G401 (cell line): ENCODE data around the gene EFCC1. TPM values are rescaled to one million over a fixed set of nuclear protein-coding genes. Genes with fewer than 3 reads are reported as not detected.

Experiments
- DNase-seq: peaks from one replicate; pipeline ENCODE4 v3.0.0-alpha.2; 2015; ENCODE audit warnings: low spot score
- in situ Hi-C: cut with HindIII; loops from 2 replicates; pipeline ENCODE4 v1.10.0; 2016; ENCODE audit warnings: low sequenced_read_pairs, mixed read lengths
- total RNA-seq: library from RNA; depleted of rRNA; stranded (reverse); fragments of >200 nt; shearing (Covaris generic); gene quantifications from 2 replicates; pipeline ENCODE4 v1.2.3, GENCODE V29; 2014

The EFCC1 gene
- total RNA-seq, 1 experiment from 2014 or later = not detected

DNA sequence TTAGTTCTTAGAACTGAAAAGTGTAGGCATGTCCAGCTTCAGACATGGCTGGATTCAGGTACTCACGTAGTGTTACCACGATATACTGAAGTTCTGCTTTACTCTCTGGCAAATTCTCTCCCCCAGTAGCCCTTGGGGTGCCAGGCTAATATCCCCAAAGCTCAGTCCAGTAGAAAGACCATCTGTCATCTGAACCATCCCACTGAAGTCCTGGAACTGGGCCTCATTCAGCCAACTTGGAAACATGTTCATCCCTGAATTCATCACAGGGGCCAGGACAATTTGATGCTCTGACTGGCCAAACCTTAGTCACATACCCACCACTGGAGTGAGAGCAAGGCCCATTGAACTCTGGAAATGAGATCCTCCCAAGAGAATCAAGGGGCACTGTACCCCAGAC is 8.2 kb downstream of the EFCC1 start:
- in situ Hi-C loops = no loop called here
- DNase-seq = peak; percentile 89

DNA sequence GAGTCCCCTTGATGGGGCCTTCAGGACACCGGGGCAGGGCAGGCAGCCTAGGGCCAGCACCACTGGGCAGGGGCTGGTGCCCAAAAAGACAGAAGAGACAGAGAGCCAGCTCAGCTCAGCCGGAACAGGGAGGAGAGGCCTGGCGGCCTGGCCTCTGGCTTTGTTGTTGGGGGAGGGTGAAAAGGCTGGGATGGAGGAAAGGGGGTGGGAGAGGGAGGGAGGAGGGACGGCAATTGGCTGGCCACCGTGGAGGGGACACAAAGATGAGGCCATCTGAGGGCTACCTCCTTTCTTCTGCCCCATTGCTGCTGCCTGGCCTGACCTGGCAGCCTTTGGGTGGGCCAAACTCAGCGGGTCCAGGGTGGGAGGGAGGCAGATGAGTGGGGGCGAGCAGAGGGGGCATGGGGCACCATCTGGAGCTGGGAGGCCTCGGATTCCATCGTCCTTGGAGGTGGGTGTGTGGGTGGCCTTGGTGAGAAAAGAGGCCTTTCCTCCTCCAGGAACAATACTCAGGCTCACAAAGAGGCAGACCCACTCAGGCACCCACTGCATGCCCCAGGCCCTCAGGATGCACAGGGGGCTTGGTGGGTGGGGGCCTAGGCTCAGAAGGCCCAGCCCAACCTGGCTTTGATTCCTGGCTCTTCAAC is 9.3 kb downstream of the EFCC1 start:
- no peak for DNase-seq
- in situ Hi-C loops = no loop called here

DNA sequence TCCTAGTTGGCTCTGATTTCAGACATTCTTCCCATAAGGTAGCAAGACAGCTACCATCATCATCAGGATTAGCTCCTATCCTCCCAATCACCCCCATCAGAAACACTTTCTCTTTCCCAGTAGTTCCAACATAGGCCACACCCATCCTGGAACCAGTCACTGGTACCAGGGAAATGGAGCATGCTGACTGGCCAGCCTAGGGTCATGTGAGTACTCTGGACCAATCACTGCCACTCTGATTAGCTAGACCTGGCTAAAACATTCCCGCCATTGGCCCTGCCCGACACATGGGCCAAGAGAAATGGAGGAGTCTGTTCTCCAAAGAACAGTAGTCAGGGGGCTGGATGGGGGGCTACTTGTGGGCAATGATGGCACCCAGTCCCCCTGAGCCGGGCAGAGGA is 12.4 kb downstream of the EFCC1 start:
- in situ Hi-C loops = no loop called here
- no peak for DNase-seq

DNA sequence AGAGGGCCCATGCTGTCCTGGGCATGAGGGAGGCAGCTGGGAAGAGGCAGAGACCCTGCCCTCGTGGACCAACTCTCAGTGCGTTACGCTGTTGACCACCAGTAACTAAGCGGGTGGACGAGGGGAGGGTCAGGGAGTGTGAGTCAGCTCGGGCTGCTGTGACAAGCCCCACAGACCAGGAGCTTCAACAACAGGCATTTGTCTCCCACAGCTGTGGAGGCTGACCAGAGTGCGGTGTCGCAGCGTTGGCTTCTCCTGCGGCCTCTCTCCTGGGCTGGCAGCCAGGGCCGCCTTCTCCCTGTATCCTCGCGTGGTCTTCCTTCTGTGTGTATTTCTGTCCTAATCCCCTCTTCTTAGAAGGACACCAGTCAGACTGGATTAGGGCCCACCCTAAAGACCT is 13.0 kb downstream of the EFCC1 start:
- in situ Hi-C loops = no loop called here
- no peak for DNase-seq

DNA sequence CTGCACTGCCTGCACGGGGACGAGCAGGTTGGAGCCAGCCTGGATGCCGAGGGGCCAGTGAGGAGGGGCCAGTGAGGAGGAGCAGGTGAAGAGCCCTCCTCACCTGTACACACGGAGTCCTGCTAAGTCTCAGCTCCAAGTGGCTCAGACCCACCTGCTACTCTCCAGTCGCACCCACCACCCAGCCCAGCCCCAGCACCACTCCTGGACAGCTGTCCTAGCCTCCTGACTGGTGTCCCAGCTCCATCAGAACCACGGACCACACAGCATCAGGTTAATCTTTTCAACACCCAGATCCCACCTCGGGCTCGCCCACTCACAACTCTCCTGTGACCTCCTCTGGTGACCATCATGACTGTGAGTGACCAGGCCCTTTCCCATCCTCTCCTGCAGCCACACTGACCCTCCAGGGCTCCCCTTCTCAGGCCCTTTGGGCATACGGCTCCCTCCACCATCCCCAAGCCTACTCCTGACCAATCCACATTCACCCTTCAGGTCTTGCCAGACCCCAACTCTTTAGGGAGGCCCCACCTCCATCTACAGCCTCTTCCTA is 13.8 kb downstream of the EFCC1 start:
- in situ Hi-C loops = no loop called here

DNA sequence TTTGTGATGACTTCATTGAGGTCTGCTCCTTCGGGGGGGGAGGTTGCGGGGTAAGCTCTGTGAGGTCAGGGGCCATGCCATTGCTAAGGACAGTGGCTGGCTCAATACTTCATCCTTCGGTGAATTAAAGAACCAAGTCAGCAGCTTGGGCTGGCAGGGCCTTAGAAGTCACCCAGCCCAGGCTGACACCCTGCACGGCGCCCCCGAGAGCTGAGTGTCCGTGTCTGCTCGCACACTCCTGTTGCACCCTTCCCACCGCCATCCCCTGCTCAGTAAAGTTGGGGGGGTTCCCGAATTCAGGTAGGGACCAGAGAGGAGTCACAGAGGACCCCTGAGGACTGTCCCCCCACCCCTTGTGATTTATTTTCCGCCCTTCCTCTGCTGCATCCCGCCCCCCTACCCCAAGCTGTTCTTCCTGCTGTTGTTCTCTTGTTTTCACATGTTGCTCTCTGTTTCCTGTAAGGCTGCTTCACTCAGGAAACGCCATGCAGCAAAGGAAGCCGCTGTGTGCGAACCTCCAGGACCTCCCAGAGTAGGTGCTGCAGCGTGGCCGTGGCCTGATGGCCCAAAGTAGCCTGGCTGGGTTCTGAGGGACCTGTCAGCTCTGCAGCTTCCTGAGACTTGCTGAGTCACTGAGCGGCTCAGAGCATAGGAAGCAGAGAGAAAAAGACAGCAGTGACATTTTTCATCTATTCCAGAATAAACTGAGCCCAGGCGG is 14.4 kb downstream of the EFCC1 start:
- no peak for DNase-seq
- in situ Hi-C loops = no loop called here

More for the DNA sequence above, 13.8 kb downstream of the EFCC1 start:
- no peak for DNase-seq

DNA sequence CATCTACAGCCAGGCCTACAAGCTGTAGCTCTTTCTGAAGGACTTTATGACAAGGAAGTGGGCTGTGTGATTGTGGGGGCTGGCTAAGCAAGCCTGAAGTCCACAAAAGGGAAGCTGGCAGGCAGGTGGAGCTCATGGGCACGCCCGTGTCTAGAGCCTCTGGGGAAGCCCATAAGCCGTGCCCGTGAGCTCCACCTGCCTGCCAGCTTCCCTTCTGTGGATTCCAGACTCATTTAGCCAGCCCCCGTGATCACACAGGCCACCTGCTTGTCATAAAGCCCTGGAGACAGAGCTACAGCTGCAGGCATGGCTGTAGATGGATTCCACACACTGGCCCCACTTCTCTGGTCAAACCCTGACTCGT is 15.2 kb downstream of the EFCC1 start:
- in situ Hi-C loops = no loop called here
- peak; percentile 41 for DNase-seq

DNA sequence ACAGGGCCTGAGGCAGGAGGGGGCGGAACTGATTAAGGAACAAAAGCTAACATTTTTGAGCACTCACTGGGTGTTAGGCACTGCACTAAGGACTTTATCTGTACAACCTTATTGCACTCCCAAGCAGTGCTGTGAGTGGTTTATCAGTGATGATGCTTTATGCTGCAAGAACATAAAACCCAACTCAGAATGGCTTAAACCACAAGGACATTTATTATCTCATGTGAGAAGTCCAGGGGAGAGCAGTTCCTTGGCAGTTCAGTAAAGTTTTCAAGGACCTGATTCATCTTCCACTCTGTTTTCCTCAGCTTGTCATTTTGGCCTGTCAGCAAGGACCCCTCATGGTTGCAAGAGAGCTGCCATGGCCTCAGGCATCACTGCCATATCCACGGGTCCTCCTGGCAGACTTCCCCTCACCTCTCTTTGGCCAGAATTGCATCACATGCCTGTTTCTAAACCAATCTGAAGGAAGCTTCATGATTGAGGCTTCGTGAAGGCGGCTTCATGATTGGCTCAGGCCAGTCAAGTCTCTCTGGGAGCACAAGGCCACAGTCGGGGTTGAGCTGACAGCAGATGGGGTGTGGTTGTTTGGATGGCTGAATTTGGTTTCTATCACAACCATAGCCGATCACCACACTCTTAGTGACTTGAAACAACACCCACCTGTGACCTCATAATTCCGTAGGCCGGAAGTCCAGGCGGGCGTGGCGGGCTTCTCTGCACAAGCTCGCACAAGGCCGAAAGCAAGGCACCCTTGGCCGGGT is 15.8 kb downstream of the EFCC1 start:
- DNase-seq = no peak
- in situ Hi-C loops = no loop called here

DNA sequence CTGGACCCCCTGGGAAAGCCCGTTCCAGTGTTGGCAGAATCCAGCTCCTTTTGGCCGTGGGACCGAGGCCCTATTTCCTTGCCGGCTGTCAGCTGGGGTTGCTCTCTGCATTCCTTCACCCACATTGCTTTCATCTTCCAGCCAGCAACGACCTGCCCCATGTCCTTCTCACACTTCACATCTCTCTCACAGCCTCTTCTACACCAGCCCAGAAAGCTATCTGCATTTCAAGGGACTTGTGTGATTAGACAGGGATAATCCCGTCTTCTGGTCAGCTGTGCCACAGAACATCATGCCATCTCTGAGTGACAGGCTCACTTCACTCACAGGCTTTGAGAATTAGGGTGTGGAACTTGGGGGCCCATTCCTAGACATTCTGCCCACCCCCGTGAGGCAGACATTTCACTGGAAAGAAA is 16.4 kb downstream of the EFCC1 start:
- no peak for DNase-seq
- in situ Hi-C loops = no loop called here

DNA sequence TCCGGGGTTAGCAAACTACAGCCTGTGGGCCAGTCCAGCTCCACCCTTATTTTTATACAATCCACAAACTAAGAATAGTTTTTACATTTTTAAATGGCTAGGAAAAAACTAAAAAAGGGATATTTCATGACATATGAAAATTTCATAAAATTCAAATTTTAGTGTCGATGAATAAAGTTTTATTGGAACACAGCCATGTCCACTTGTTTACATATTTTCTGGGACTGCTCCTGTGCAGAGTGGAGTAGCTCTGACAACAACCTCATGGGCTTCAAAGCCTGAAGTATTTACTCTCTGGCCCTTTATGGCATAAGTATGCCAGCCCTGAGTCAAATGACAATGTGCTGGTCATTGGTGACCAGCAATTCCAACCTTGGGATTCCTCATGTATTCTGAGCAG is 17.2 kb downstream of the EFCC1 start:
- in situ Hi-C loops = no loop called here

DNA sequence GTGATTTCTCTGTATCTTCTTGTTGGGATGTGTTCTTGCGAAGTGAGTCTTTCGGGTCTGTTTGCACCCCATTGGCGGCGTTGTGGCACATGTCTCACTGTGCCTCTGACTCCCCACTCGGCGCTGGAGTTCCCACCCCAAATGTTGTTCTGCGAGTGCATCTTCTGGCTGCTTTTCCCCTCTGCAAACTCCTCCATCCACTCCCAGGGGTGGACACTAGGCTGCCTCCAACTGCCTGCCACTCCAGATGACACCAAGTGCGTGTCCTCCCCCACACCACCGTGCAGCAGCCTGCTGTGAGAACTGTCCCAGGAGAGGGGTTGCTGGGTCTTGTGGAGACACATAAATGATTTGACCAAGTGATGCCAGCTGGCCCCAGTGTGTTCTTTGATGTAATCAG is 17.6 kb downstream of the EFCC1 start:
- in situ Hi-C loops = no loop called here
- no peak for DNase-seq

More for the DNA sequence above, 17.2 kb downstream of the EFCC1 start:
- DNase-seq = no peak

DNA sequence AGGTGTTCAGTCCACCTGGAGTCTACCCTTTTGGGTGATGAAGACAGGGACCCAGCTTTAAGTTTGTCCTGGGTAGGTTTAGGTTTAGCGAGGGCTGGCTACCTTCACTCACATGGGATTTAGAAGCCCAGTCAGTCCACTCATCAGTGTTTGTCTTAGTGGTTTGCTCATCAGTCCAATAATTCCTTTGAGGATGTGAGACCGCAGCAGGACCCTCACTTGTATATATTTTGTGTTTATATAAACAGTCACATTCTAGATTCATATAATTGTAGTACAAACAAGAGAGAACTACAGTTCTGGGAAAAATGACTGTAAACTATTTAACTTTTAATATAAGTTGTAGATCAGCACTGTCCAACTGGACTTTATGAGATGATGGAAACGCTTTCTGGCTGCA is 18.2 kb downstream of the EFCC1 start:
- no peak for DNase-seq
- in situ Hi-C loops = no loop called here

DNA sequence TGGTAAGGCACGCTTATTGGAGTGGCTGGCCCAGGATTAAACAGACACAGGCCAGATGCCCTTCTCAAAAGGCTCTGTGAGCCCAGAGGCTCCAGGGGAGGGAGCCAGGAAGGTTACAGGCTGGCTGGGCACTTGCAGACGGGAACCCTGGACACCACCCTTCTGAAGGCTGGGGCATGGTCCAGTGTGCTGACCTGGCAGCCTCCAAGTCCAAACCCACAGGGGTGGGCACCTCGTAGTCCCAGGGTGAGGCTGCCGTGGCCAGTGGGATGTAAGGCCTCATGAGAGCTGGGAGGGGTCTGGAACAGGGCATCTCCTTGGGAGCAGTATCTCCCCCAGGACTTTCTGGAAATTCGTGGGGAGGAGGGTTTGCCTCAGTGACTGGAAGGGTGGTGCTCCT is 19.6 kb downstream of the EFCC1 start:
- in situ Hi-C loops = no loop called here
- DNase-seq = no peak

DNA sequence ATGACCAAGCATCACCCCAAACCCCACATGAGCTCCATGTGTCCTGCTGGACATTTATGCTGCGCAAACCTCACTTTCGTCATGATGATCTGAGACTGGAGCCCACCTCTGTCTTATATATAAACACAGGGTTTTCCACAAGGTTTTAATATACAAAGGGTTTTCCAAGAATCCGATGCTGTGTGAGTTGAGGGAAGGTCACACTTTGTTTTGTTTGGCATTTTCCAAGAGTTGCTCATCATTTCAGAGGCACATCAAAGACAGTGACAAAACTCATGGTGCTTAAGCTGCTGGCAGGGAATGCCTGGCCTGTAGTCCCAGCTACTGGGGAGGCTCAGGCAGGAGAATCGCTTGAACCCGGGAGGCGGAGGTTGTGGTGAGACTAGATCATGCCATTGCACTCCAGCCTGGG is 20.0 kb downstream of the EFCC1 start:
- DNase-seq = no peak
- in situ Hi-C loops = no loop called here

DNA sequence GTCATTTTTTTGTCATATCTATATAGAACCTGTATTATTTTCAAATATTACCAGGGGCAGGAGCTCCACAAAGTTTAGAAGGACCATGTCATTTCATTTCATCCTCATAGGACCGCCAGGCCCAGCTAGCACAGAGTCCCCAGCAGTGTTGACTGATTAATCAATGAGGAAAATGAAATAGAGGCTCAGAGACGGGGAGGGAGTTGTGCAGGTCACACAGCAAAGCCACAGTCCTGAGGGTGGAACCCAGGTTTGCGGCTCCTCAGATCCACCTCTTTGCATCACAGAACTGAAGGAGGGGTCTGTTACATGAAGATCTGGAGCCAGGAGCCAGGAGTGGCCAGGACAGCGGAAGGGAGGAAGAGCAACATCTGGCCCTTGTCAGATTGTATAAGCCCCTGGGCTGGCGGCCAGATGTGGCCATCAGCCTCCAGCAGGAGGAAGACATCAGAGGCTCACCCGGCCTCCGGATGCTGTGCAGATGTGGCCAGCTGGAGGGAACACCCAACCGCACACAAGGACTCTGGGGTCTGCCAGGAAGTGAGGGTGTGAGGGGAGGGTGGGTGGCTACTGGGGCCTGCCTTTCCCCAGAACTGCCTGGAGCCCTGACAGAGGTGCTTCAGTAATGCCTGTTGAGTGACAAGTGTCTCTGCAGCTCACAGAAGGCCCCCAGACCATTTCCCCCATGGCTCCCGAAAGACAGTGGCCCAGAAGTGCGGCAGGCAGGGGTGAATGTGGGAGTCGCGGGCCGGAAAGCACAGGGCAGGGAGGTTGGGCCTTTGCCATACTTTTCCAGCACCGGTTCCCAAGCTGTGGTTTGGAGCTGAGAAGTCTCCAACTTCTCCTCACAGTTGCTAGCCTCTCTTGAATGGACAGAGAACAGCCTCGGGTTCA is 21.3 kb downstream of the EFCC1 start:
- in situ Hi-C loops = no loop called here
- no peak for DNase-seq

DNA sequence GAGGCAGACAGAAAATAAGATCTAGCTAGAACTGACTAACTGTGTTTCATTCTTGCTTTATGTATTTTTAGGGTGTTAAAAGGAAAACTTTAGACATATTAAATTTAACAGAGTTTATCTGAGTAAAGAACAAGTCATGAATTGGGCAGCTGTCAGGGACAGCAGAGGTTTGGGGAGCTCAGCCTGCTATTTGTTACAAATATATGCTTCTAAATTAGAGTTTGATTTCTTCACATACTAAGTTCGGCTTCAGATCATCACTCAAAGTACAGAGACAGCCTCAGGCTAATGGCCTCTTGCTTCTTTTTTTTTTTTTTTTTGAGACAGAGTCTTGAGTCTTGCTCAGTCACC is 21.9 kb downstream of the EFCC1 start:
- in situ Hi-C loops = no loop called here
- no peak for DNase-seq

DNA sequence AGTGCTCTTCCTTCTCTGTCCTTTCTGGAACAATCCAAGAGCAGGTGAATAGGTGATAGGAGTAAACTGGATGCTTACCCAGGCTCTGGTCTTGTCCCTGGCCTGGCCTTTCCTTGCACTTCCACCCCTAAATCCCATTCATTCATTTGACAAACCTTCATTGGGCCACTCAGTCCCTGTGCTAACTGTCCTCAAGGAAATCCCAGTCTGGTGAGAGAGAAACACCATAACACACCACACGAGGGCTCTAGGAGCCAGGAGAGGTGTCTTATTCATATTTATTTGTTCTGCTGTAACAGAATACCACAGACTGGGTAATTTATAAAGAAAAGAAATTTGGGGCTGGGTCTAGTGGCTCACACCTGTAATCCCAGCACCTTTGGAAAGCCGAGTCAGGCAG is 22.8 kb downstream of the EFCC1 start:
- in situ Hi-C loops = no loop called here

DNA sequence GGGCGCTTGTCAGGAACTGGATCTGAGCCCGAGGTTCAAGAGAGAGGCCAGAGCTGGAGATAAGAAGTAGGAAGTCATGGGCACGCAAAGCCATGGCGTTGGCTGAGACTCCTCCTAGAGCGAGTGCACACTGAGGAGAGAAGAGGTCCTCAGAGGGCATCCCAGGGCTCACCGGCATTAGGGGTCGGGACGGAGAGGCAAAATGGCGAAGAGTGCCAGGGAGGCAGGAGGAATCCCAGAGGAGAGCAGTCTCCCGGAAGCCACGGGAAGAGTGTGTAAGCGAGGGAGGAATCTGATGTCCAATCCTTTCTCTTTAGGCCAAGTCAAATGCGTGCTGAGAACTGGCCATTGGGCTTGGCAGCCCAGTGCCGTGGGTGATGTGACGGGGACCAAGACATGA is 24.0 kb downstream of the EFCC1 start:
- in situ Hi-C loops = no loop called here
- DNase-seq = no peak

More for the DNA sequence above, 22.8 kb downstream of the EFCC1 start:
- DNase-seq = peak; percentile 66

DNA sequence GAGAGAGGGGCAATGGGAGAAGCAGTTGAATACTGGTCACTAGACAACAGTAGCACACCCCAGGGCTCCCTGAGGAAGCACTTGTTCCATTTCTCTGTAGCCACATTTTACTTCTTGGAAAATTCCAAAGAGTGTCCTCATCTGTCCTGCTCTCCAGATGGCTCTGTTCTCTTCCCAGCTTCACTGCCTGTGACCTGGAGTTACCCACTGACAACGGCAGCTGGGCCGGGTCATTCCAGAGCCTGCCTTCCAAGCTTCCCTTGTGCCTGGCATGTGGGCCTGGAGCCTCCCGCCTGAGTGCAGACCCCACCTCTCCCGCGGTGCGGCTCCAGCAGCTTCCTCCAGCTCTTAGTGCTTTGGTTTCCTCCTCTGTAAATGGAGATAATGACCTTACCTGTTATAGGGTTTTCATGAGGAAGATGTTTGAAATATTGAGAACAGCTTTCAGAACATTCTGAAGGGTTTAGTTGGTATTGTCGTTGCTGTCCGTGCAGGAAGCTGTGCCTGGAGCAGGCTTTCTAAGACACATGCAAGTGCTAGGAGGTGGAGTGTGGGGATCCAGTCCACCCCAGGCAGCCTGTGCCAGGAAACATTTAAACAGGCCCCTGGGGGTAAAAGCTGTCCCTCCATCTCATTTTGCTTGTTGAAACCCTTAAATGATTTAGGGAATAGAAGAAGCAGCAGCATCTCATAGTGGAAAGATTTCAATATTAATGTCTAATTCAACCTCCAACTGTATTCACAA is 24.8 kb downstream of the EFCC1 start:
- in situ Hi-C loops = no loop called here
- peak; percentile 72 for DNase-seq
